HEK293 (cell line): ENCODE data around the gene RAB20.

ENCODE experiments used
- CTCF ChIA-PET: fragments of 350-600 bp; formaldehyde crosslinking; extraction: SDS; loops from one replicate; lab custom pipeline; 2021; ENCODE audit warnings: antibody characterized with exemption; lab: Yijun Ruan, JAX
- POLR2A ChIA-PET: fragments of 300-600 bp; formaldehyde crosslinking; extraction: SDS; loops from one replicate; lab custom pipeline; 2020; ENCODE audit warnings: antibody characterized with exemption, inconsistent platforms; lab: Yijun Ruan, JAX
- H3K27ac ChIP-seq: fragments of 200-500 bp; sonication (Bioruptor generic); 2 replicates; pipeline ENCODE4 v1.5.1; 2014; ENCODE audit warnings: low read depth, low read length, control low read depth, inconsistent platforms; ENCODE audit errors: extremely low read depth
- H3K36me3 ChIP-seq, 2 experiments: fragments of 200-500 bp in 1 of 2; sonication (Bioruptor generic) in 1 of 2; 1 replicate in 1 of 2; 2 replicates in 1 of 2; pipeline ENCODE4 v1.5.1; 2014 to 2017; ENCODE audit warnings: inconsistent platforms in 2 of 2, low read length in 2 of 2; ENCODE audit not compliant: control insufficient read depth in 2 of 2, insufficient read depth in 1 of 2
- H3K4me1 ChIP-seq: fragments of 200-500 bp; sonication (Bioruptor generic); 2 replicates; pipeline ENCODE4 v1.5.1; 2014; ENCODE audit warnings: mild to moderate bottlenecking, low read length, inconsistent platforms; ENCODE audit not compliant: control insufficient read depth, insufficient read depth
- H3K4me3 ChIP-seq: 2 replicates; pipeline ENCODE4 v1.5.1; 2011; ENCODE audit warnings: low read depth, mild to moderate bottlenecking, control low read depth, low read length, moderate library complexity
- H3K9me3 ChIP-seq: fragments of 200-500 bp; sonication (Bioruptor generic); 2 replicates; pipeline ENCODE4 v1.5.1; 2014; ENCODE audit warnings: low read depth, low read length, inconsistent platforms; ENCODE audit not compliant: control insufficient read depth, insufficient read depth
- KLF10 ChIP-seq: fragments of 450-650 bp; IDR thresholded peaks from 2 replicates; pipeline ENCODE4 v1.5.1; 2018; ENCODE audit warnings: missing biosample characterization, mild to moderate bottlenecking, missing genetic modification characterization
- OVOL3 ChIP-seq: fragments of 450-650 bp; formaldehyde crosslinking; IDR thresholded peaks from 2 replicates; pipeline ENCODE4 v1.5.1; 2016; ENCODE audit warnings: missing biosample characterization, missing genetic modification characterization
- SCRT2 ChIP-seq: fragments of 450-650 bp; formaldehyde crosslinking; IDR thresholded peaks from 2 replicates; pipeline ENCODE4 v1.5.1; 2016; ENCODE audit warnings: missing biosample characterization, missing genetic modification characterization
- SP7 ChIP-seq: fragments of 450-650 bp; formaldehyde crosslinking; IDR thresholded peaks from 2 replicates; pipeline ENCODE4 v1.5.1; 2016; ENCODE audit warnings: missing biosample characterization, missing genetic modification characterization
- ZNF23 ChIP-seq: fragments of 450-650 bp; formaldehyde crosslinking; IDR thresholded peaks from 2 replicates; pipeline ENCODE4 v1.5.1; 2016; ENCODE audit warnings: missing biosample characterization, missing genetic modification characterization, borderline replicate concordance
- ZNF239 ChIP-seq: fragments of 450-650 bp; formaldehyde crosslinking; IDR thresholded peaks from 2 replicates; pipeline ENCODE4 v1.5.1; 2016; ENCODE audit warnings: missing biosample characterization, missing genetic modification characterization
- ZNF266 ChIP-seq: fragments of 450-650 bp; formaldehyde crosslinking; IDR thresholded peaks from 2 replicates; pipeline ENCODE4 v1.5.1; 2016; ENCODE audit warnings: missing biosample characterization, missing genetic modification characterization, low read depth
- ZNF302 ChIP-seq: fragments of 450-650 bp; formaldehyde crosslinking; IDR thresholded peaks from 2 replicates; pipeline ENCODE4 v1.5.1; 2016; ENCODE audit warnings: missing biosample characterization, missing genetic modification characterization, low read depth
- ZNF311 ChIP-seq: fragments of 450-650 bp; formaldehyde crosslinking; IDR thresholded peaks from 2 replicates; pipeline ENCODE4 v1.5.1; 2017; ENCODE audit warnings: missing biosample characterization, missing genetic modification characterization, borderline replicate concordance
- ZNF529 ChIP-seq: fragments of 450-650 bp; formaldehyde crosslinking; IDR thresholded peaks from 2 replicates; pipeline ENCODE4 v1.5.1; 2017; ENCODE audit warnings: missing genetic modification characterization, missing biosample characterization; ENCODE audit not compliant: insufficient replicate concordance
- ZNF530 ChIP-seq: fragments of 450-650 bp; formaldehyde crosslinking; IDR thresholded peaks from 2 replicates; pipeline ENCODE4 v1.5.1; 2016; ENCODE audit warnings: low read depth, missing biosample characterization, missing genetic modification characterization
- ZNF555 ChIP-seq: fragments of 450-650 bp; formaldehyde crosslinking; conservative IDR thresholded peaks from 2 replicates; pipeline ENCODE4 v1.5.1; 2017; ENCODE audit warnings: missing biosample characterization, mild to moderate bottlenecking, missing genetic modification characterization, inconsistent platforms
- ZNF610 ChIP-seq: fragments of 450-650 bp; formaldehyde crosslinking; IDR thresholded peaks from 2 replicates; pipeline ENCODE4 v1.5.1; 2016; ENCODE audit warnings: missing biosample characterization, missing genetic modification characterization, borderline replicate concordance
- ZNF645 ChIP-seq: fragments of 450-650 bp; formaldehyde crosslinking; IDR thresholded peaks from 2 replicates; pipeline ENCODE4; 2016; ENCODE audit warnings: missing biosample characterization, missing genetic modification characterization
- ZNF658 ChIP-seq: fragments of 450-650 bp; formaldehyde crosslinking; IDR thresholded peaks from 2 replicates; pipeline ENCODE4; 2016; ENCODE audit warnings: missing biosample characterization, missing genetic modification characterization
- ZNF660 ChIP-seq: fragments of 450-650 bp; IDR thresholded peaks from 2 replicates; pipeline ENCODE4 v1.5.1; 2018; ENCODE audit warnings: missing biosample characterization, mild to moderate bottlenecking, missing genetic modification characterization
- ZNF664 ChIP-seq: fragments of 450-650 bp; formaldehyde crosslinking; IDR thresholded peaks from 2 replicates; pipeline ENCODE4 v1.5.1; 2016; ENCODE audit warnings: missing biosample characterization, missing genetic modification characterization
- ZNF768 ChIP-seq: fragments of 450-650 bp; formaldehyde crosslinking; IDR thresholded peaks from 2 replicates; pipeline ENCODE4 v1.5.1; 2018; ENCODE audit warnings: missing biosample characterization, mild to moderate bottlenecking, missing genetic modification characterization
- ZNF792 ChIP-seq: fragments of 450-650 bp; formaldehyde crosslinking; IDR thresholded peaks from 2 replicates; pipeline ENCODE4 v1.5.1; 2016; ENCODE audit warnings: missing biosample characterization, missing genetic modification characterization
- ZXDB ChIP-seq: fragments of 450-650 bp; formaldehyde crosslinking; IDR thresholded peaks from 2 replicates; pipeline ENCODE4 v1.5.1; 2016; ENCODE audit warnings: missing biosample characterization, missing genetic modification characterization
- TF ChIP-seq, protein P1 (sequence below): fragments of 450-650 bp; formaldehyde crosslinking; IDR thresholded peaks from 2 replicates; pipeline ENCODE4 v1.5.1; 2016; ENCODE audit warnings: missing biosample characterization, missing genetic modification characterization
- TF ChIP-seq, protein P2 (sequence below): fragments of 450-650 bp; IDR thresholded peaks from 2 replicates; pipeline ENCODE4 v1.5.1; 2018; ENCODE audit warnings: missing biosample characterization, missing genetic modification characterization
- TF ChIP-seq, protein P3 (sequence below): sonication (generic); formaldehyde crosslinking; IDR thresholded peaks from 2 replicates; pipeline ENCODE4 v1.8.1; 2022; ENCODE audit warnings: mild to moderate bottlenecking, moderate library complexity, missing genetic modification reagents
- TF ChIP-seq, protein P4 (sequence below): fragments of 450-650 bp; formaldehyde crosslinking; IDR thresholded peaks from 2 replicates; pipeline ENCODE4 v1.5.1; 2016; ENCODE audit warnings: missing biosample characterization, missing genetic modification characterization

Gene RAB20

GRCh38 chr13:110535526-110535925 is 26.0 kb downstream of the RAB20 start:
- Histone ChIP-seq H3K36me3 (no peaks in the 10 kb centered on the region), H3K27ac (no peak overlapping the region), H3K4me1 (no peaks in the 10 kb centered on the region), H3K9me3 (no peaks in the 10 kb centered on the region)
- CTCF ChIA-PET: no interaction called here
- POLR2A ChIA-PET: no interaction called here
- TF ChIP-seq ZNF530: no peak
- TF ChIP-seq, protein P1, sequence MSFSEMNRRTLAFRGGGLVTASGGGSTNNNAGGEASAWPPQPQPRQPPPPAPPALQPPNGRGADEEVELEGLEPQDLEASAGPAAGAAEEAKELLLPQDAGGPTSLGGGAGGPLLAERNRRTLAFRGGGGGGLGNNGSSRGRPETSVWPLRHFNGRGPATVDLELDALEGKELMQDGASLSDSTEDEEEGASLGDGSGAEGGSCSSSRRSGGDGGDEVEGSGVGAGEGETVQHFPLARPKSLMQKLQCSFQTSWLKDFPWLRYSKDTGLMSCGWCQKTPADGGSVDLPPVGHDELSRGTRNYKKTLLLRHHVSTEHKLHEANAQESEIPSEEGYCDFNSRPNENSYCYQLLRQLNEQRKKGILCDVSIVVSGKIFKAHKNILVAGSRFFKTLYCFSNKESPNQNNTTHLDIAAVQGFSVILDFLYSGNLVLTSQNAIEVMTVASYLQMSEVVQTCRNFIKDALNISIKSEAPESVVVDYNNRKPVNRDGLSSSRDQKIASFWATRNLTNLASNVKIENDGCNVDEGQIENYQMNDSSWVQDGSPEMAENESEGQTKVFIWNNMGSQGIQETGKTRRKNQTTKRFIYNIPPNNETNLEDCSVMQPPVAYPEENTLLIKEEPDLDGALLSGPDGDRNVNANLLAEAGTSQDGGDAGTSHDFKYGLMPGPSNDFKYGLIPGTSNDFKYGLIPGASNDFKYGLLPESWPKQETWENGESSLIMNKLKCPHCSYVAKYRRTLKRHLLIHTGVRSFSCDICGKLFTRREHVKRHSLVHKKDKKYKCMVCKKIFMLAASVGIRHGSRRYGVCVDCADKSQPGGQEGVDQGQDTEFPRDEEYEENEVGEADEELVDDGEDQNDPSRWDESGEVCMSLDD (tag by site-specific recombination): no peak
- no peak for TF ChIP-seq ZNF660 (tag by site-specific recombination)
- no peak for TF ChIP-seq SP7 (tag by site-specific recombination)
- no peak for TF ChIP-seq ZNF610 (tag by site-specific recombination)
- no peak for TF ChIP-seq ZNF658 (tag by site-specific recombination)
- TF ChIP-seq, protein P2, sequence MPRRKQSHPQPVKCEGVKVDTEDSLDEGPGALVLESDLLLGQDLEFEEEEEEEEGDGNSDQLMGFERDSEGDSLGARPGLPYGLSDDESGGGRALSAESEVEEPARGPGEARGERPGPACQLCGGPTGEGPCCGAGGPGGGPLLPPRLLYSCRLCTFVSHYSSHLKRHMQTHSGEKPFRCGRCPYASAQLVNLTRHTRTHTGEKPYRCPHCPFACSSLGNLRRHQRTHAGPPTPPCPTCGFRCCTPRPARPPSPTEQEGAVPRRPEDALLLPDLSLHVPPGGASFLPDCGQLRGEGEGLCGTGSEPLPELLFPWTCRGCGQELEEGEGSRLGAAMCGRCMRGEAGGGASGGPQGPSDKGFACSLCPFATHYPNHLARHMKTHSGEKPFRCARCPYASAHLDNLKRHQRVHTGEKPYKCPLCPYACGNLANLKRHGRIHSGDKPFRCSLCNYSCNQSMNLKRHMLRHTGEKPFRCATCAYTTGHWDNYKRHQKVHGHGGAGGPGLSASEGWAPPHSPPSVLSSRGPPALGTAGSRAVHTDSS (tag by site-specific recombination): no peak
- no peak for TF ChIP-seq ZNF302 (tag by site-specific recombination)
- TF ChIP-seq ZXDB (tag by site-specific recombination): no peak
- no peak for TF ChIP-seq ZNF664
- no peak for TF ChIP-seq KLF10 (tag by site-specific recombination)
- TF ChIP-seq, protein P3, sequence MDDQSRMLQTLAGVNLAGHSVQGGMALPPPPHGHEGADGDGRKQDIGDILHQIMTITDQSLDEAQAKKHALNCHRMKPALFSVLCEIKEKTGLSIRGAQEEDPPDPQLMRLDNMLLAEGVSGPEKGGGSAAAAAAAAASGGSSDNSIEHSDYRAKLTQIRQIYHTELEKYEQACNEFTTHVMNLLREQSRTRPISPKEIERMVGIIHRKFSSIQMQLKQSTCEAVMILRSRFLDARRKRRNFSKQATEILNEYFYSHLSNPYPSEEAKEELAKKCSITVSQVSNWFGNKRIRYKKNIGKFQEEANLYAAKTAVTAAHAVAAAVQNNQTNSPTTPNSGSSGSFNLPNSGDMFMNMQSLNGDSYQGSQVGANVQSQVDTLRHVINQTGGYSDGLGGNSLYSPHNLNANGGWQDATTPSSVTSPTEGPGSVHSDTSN (CRISPR knock-in tag): no peak
- TF ChIP-seq ZNF645 (tag by site-specific recombination): no peak
- TF ChIP-seq ZNF23 (tag by site-specific recombination): no peak
- TF ChIP-seq ZNF529 (tag by site-specific recombination): no peak
- TF ChIP-seq ZNF768 (tag by site-specific recombination): no peak
- TF ChIP-seq, all 188 proteins: peak for 0
- no peak overlapping the region for H3K4me3 ChIP-seq

DNA sequence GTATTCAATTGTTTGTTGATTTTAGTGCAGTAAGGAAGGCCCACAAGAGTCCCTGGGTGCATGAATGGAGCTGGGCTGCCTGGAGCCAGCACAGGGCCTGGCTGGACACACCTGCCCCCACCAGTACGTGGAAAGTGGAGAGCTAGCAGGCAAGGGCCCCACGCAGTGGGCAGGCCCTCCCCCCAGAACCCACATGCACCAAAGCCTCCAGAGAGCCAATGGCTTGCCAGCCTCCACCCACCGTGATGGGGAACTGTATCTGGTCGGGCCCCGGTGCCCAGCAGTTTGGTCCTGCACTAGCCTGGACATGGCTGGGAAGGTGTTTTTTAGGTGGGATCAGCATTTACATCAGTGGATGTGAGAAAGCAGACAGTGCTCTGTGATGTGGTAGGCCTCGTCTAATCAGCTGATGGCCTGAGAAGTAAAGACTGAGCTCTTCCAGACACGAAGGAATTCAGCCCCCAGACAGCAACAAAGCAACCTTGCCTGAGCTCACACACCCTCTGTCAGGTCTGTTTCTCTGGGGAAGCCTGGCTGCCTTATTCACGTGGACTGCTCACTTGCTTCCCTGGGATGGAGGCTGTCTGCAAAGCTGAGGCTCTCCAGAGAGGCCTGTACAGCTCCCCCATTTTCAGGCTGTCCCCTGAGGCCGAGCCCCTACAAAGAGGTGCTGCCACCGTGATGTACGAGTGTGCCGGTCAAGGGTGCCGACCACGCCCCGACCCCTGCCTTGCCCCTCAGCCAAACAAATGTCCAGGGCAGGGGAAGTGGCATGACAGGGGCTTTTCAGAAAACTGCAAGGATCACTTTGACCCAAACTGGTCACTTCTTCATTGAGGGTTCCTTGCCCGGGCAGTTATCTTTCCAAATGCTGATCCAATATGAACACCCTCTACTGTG is 27.5 kb downstream of the RAB20 start:
- no peak overlapping the region for H3K27ac ChIP-seq
- POLR2A ChIA-PET: no interaction called here
- no peaks in the 10 kb centered on the region for H3K9me3 ChIP-seq
- CTCF ChIA-PET: interaction anchor here (0.6 kb wide), 1 partner anchor 51 kb away, joined by 4 read pairs; no protein-coding TSS in a partner anchor
- H3K4me1 ChIP-seq: no peaks in the 10 kb centered on the region
- no peaks in the 10 kb centered on the region for H3K36me3 ChIP-seq
- H3K4me3 ChIP-seq: no peak overlapping the region
- TF ChIP-seq ZNF239 (tag by site-specific recombination) (no peak), ZNF792 (no peak), ZNF266 (no peak), ZNF302 (tag by site-specific recombination) (no peak), ZNF555 (tag by site-specific recombination) (no peak), ZNF311 (tag by site-specific recombination) (no peak), SCRT2 (no peak), OVOL3 (tag by site-specific recombination) (no peak)
- TF ChIP-seq, protein P4, sequence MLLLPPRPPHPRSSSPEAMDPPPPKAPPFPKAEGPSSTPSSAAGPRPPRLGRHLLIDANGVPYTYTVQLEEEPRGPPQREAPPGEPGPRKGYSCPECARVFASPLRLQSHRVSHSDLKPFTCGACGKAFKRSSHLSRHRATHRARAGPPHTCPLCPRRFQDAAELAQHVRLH (tag by site-specific recombination): no peak
- TF ChIP-seq, protein P1 (tag by site-specific recombination): no peak
